Ishikawa (cell line): ENCODE results near the gene DDX43.

Experiments
- TAF1 ChIP-seq: IDR thresholded peaks from 2 replicates; pipeline ENCODE4 v1.6.1; 2012; ENCODE audit warnings: low read depth, mild to moderate bottlenecking
- YY1 ChIP-seq: IDR thresholded peaks from 2 replicates; pipeline ENCODE4 v1.6.1; 2012; ENCODE audit warnings: low read depth

DNA sequence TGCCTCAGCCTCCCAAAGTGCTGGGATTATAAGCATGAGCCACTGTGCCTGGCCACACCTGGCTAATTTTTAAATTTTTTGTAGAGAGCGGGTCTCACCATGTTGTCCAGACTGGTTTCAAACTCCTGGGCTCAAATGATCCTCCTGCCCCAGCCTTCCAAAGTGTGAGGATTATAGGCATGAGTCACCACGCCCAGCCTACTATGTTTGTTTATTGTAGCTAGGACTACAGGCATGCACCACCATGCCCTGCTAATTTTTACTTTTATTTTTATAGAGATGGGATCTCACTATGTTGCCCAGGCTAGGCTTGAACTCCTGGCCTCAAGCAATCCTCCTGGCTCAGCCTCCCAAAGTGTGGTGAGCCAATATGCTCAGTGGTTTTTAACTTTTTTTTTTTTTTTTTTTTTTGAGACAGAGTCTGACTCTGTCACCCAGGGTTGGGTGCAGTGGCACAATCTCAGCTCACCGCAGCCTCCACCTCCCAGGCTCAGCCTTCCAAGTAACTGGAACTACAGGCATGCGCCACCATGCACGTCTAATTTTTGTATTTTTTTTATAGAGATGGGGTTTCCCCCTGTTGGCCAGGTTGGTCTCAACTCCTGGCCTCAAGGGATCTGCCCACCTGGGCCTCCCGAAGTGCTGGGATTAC, 12.0 kb upstream of the DDX43 start:
- no peak for TF ChIP-seq TAF1
- TF ChIP-seq YY1, result no peak
